RPMI7951 (cell line): Measurements from ENCODE around the gene RNF115. TPM values are rescaled to one million over a fixed set of nuclear protein-coding genes. Genes with fewer than 3 reads are reported as not detected.
"Not testable (repeated sequence)": the region's sequence is repeated elsewhere in the genome, so short reads cannot be mapped to it uniquely, and the experiment has no call there.

ENCODE experiments used
- DNase-seq: peaks from one replicate; pipeline ENCODE4 v3.0.0-alpha.2; 2012; ENCODE audit warnings: low read depth
- total RNA-seq: library from RNA; depleted of rRNA; stranded (reverse); fragments of >200 nt; shearing (Covaris generic); gene quantifications from 2 replicates; pipeline ENCODE4 v1.2.3, GENCODE V29; 2014

The RNF115 gene
- total RNA-seq, 1 experiment from 2014 or later: 10.2 TPM

GRCh38 chr1:145777357-145778145 lies 46.3 kb downstream of the RNF115 start:
- DNase-seq: no peak

GRCh38 chr1:145773423-145773822 lies 50.5 kb downstream of the RNF115 start:
- DNase-seq: no peak

GRCh38 chr1:145771056-145771455 lies 52.8 kb downstream of the RNF115 start:
- no peak for DNase-seq

GRCh38 chr1:145768004-145768403 lies 55.9 kb downstream of the RNF115 start:
- DNase-seq: not testable (repeated sequence)

GRCh38 chr1:145766926-145767325 lies 57.0 kb downstream of the RNF115 start:
- not testable (repeated sequence) for DNase-seq

GRCh38 chr1:145765585-145766360 lies 58.1 kb downstream of the RNF115 start:
- not testable (repeated sequence) for DNase-seq

- DNase-seq: not testable (repeated sequence)
Measured at GRCh38 chr1:145765127-145765526, 58.8 kb downstream of the RNF115 start.

GRCh38 chr1:145764231-145764940 lies 59.5 kb downstream of the RNF115 start:
- DNase-seq: not testable (repeated sequence)

- DNase-seq: not testable (repeated sequence)
Measured at GRCh38 chr1:145762001-145762400, 61.9 kb downstream of the RNF115 start.

GRCh38 chr1:145761498-145761897 lies 62.4 kb downstream of the RNF115 start:
- DNase-seq: not testable (repeated sequence)

- DNase-seq: not testable (repeated sequence)
Measured at GRCh38 chr1:145760395-145760949, 63.4 kb downstream of the RNF115 start.

GRCh38 chr1:145759721-145760120 lies 64.2 kb downstream of the RNF115 start:
- no peak for DNase-seq

GRCh38 chr1:145758575-145758974 lies 65.3 kb downstream of the RNF115 start:
- DNase-seq: no peak

- no peak for DNase-seq
Measured at GRCh38 chr1:145758116-145758515, 65.8 kb downstream of the RNF115 start.

GRCh38 chr1:145757420-145757819 lies 66.5 kb downstream of the RNF115 start:
- DNase-seq: no peak

GRCh38 chr1:145751491-145752037 lies 72.3 kb downstream of the RNF115 start:
- DNase-seq: peak; percentile 95

- no peak for DNase-seq
Measured at GRCh38 chr1:145750426-145750825, 73.5 kb downstream of the RNF115 start.

GRCh38 chr1:145747398-145748247 lies 76.3 kb downstream of the RNF115 start:
- DNase-seq: no peak

GRCh38 chr1:145740269-145740668 lies 83.6 kb downstream of the RNF115 start:
- DNase-seq: no peak

- no peak for DNase-seq
Measured at GRCh38 chr1:145736191-145736590, 87.7 kb downstream of the RNF115 start.

- no peak for DNase-seq
Measured at GRCh38 chr1:145730900-145731299, 93.0 kb downstream of the RNF115 start.
